Upper lobe of left lung (tissue), 4 donors: ENCODE measurements around the gene NEK10.

Experiments
- CTCF ChIP-seq, 6 experiments: fragments of 450-650 bp in 4 of 6; fragments of 200-600 bp in 2 of 6; sonication (generic) in 2 of 6; IDR thresholded peaks; one replicate each; pipeline ENCODE4 v1.5.1; 2016 to 2019; ENCODE audit warnings: antibody characterized with exemption in 6 of 6
- EP300 ChIP-seq, 4 donors: sonication (generic); formaldehyde crosslinking; IDR thresholded peaks; one replicate each; pipeline ENCODE4 v1.5.1; 2017; ENCODE audit warnings: antibody characterized with exemption in 4 of 4, control low read depth in 2 of 4
- POLR2A ChIP-seq, 4 donors: fragments of 450-650 bp; IDR thresholded peaks; one replicate each; pipeline ENCODE4 v1.5.1; 2016 to 2017; ENCODE audit warnings: antibody characterized with exemption in 4 of 4, mild to moderate bottlenecking in 2 of 4
- POLR2AphosphoS5 ChIP-seq, 2 donors: sonication (generic); formaldehyde crosslinking; IDR thresholded peaks; one replicate each; pipeline ENCODE4 v1.5.1; 2017; ENCODE audit warnings: antibody characterized with exemption in 2 of 2

GRCh38 chr3:27160779-27161287 is 208.3 kb downstream of the NEK10 start:
- TF ChIP-seq CTCF (IDR thresholded peaks at IDR 0.05) (no peak), POLR2A (IDR thresholded peaks at IDR 0.05) (no peak), POLR2AphosphoS5 (IDR thresholded peaks at IDR 0.05) (no peak), EP300 (IDR thresholded peaks at IDR 0.05) (no peak)
